ENCODE measurements around the gene SEC14L1. TPM values are rescaled to one million over a fixed set of nuclear protein-coding genes. Genes with fewer than 3 reads are reported as not detected.

The SEC14L1 gene
- total RNA-seq, 1 experiment from 2014 or later = 81.0 TPM

DNA sequence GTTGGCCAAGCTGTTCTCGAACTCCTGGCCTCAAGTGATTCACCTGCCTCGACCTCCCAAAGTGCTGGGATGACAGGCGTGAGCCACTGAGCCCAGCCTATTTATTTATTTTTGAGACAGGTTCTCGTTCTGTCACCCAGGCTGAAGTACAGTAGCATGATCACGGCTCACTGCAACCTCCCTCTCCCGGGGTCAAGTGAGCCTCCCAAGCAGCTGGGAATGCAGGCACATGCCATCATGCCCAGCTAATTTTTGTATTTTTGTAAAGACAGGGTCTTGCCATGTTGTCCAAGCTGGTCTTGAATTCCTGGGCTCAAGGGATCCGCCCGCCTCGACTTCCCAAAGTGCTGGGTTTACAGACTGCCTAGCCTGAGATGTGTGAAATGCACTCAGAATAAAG is 10.2 kb upstream of the SEC14L1 start:
- TF ChIP-seq PRDM15 (CRISPR knock-in tag; IDR thresholded peaks at IDR 0.05) (no peak), JAZF1 (CRISPR knock-in tag; IDR thresholded peaks at IDR 0.05) (no peak), TP53 (CRISPR knock-in tag; IDR thresholded peaks at IDR 0.05) (no peak), ZBTB43 (CRISPR knock-in tag; IDR thresholded peaks at IDR 0.05) (no peak), ZNF396 (CRISPR knock-in tag; IDR thresholded peaks at IDR 0.05; ENCODE audit: borderline replicate concordance) (no peak), NFYB (CRISPR knock-in tag; conservative IDR thresholded peaks at IDR 0.05; ENCODE audit: low read depth) (no peak), AFF4 (CRISPR knock-in tag; IDR thresholded peaks at IDR 0.05; ENCODE audit: borderline replicate concordance) (no peak), GABPB1 (CRISPR knock-in tag; IDR thresholded peaks at IDR 0.05) (no peak), ZNF671 (CRISPR knock-in tag; IDR thresholded peaks at IDR 0.05) (no peak), IRF2 (CRISPR knock-in tag; IDR thresholded peaks at IDR 0.05; ENCODE audit: borderline replicate concordance, low read depth) (no peak), TEAD4 (CRISPR knock-in tag; IDR thresholded peaks at IDR 0.05) (no peak), TEAD1 (CRISPR knock-in tag; IDR thresholded peaks at IDR 0.05) (no peak), ZNF317 (CRISPR knock-in tag; IDR thresholded peaks at IDR 0.05; ENCODE audit: borderline replicate concordance, low read depth) (no peak), ATF1 (CRISPR knock-in tag; IDR thresholded peaks at IDR 0.05) (no peak)
- TF ChIP-seq, protein P1, sequence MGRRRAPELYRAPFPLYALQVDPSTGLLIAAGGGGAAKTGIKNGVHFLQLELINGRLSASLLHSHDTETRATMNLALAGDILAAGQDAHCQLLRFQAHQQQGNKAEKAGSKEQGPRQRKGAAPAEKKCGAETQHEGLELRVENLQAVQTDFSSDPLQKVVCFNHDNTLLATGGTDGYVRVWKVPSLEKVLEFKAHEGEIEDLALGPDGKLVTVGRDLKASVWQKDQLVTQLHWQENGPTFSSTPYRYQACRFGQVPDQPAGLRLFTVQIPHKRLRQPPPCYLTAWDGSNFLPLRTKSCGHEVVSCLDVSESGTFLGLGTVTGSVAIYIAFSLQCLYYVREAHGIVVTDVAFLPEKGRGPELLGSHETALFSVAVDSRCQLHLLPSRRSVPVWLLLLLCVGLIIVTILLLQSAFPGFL (CRISPR knock-in tag; IDR thresholded peaks at IDR 0.05; ENCODE audit: borderline replicate concordance) = no peak
- TF ChIP-seq, protein P2, sequence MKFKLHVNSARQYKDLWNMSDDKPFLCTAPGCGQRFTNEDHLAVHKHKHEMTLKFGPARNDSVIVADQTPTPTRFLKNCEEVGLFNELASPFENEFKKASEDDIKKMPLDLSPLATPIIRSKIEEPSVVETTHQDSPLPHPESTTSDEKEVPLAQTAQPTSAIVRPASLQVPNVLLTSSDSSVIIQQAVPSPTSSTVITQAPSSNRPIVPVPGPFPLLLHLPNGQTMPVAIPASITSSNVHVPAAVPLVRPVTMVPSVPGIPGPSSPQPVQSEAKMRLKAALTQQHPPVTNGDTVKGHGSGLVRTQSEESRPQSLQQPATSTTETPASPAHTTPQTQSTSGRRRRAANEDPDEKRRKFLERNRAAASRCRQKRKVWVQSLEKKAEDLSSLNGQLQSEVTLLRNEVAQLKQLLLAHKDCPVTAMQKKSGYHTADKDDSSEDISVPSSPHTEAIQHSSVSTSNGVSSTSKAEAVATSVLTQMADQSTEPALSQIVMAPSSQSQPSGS (CRISPR knock-in tag; IDR thresholded peaks at IDR 0.05; ENCODE audit: borderline replicate concordance, low read depth) = no peak
- TF ChIP-seq, protein P3, sequence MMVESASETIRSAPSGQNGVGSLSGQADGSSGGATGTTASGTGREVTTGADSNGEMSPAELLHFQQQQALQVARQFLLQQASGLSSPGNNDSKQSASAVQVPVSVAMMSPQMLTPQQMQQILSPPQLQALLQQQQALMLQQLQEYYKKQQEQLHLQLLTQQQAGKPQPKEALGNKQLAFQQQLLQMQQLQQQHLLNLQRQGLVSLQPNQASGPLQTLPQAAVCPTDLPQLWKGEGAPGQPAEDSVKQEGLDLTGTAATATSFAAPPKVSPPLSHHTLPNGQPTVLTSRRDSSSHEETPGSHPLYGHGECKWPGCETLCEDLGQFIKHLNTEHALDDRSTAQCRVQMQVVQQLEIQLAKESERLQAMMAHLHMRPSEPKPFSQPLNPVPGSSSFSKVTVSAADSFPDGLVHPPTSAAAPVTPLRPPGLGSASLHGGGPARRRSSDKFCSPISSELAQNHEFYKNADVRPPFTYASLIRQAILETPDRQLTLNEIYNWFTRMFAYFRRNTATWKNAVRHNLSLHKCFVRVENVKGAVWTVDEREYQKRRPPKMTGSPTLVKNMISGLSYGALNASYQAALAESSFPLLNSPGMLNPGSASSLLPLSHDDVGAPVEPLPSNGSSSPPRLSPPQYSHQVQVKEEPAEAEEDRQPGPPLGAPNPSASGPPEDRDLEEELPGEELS (CRISPR knock-in tag; IDR thresholded peaks at IDR 0.05) = no peak
- Mint-ChIP-seq H3K36me3 (no peaks in the 10 kb centered on the region), H3K4me3 (no peak overlapping the region), H3K27ac (no peak overlapping the region), H3K9me3 (no peaks in the 10 kb centered on the region), H3K4me1 (peaks cover 3% of the 10 kb centered on the region; the same call in 1 of the 2 replicates), H3K27me3 (ENCODE audit: low read depth) (no peaks in the 10 kb centered on the region)
- ChIA-PET CTCF (interaction anchor here (1.5 kb wide), 1 partner anchor 263 kb away, joined by 4 read pairs; no protein-coding TSS in a partner anchor), POLR2A (no interaction called here)
- no peak for DNase-seq (ENCODE audit: low spot score)
- no peak for ATAC-seq

Measured in WTC11 (cell line).